GM12875 (cell line): ENCODE measurements around the gene GADD45B.

Experiments used
- H3K4me3 ChIP-seq: one replicate; pipeline ENCODE4 v1.5.1; 2011; ENCODE audit warnings: low read depth, low read length, control low read depth
- TF ChIP-seq, protein P1 (sequence below): IDR thresholded peaks from 2 replicates; pipeline ENCODE4 v1.5.1; 2011; ENCODE audit warnings: low read depth, mild to moderate bottlenecking, control low read depth, inconsistent platforms, low read length, moderate library complexity, borderline replicate concordance; ENCODE audit not compliant: insufficient read depth

The GADD45B gene

DNA sequence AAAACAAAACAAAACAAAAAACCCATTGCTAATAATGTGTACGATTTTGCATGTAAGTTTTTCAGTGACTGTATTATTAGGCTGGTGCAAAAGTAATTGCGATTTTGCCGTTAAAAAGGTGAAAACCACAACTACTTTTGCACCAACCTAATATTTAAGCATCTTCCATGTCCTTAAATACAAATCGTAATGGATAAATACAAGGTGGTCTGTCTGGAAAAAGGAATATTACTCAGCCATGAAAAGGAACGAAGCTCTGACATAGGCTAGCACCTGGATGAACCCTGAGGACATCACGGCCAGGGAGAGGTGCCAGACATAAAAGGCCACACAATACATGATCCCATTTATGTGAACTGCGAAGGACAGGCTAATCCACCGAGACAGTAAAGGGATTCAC is 33.2 kb downstream of the GADD45B start:
- no peak overlapping the region for H3K4me3 ChIP-seq

DNA sequence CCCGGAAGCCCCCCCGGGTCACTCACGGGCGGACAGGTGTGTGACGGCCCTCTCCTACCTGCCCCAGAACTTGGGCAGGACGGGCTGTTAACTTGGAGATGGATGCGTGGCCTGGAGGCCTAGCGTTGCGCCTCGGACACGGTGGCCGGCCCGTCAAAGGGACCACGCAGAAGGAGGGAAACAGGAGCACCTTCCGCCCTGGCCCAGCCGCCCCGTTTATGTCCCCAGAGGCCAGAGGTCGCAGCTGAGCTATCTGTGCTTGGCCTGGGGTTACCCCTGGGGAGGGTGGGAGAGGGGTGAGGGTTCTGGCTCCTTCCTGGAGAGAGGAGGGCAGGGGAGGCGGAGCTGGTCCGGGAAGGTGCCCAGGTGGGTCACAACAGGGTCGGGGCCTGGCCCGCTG is 35.6 kb downstream of the GADD45B start:
- TF ChIP-seq, protein P1, sequence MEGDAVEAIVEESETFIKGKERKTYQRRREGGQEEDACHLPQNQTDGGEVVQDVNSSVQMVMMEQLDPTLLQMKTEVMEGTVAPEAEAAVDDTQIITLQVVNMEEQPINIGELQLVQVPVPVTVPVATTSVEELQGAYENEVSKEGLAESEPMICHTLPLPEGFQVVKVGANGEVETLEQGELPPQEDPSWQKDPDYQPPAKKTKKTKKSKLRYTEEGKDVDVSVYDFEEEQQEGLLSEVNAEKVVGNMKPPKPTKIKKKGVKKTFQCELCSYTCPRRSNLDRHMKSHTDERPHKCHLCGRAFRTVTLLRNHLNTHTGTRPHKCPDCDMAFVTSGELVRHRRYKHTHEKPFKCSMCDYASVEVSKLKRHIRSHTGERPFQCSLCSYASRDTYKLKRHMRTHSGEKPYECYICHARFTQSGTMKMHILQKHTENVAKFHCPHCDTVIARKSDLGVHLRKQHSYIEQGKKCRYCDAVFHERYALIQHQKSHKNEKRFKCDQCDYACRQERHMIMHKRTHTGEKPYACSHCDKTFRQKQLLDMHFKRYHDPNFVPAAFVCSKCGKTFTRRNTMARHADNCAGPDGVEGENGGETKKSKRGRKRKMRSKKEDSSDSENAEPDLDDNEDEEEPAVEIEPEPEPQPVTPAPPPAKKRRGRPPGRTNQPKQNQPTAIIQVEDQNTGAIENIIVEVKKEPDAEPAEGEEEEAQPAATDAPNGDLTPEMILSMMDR = no peak
- H3K4me3 ChIP-seq = no peak overlapping the region

More for the DNA sequence above, 33.2 kb downstream of the GADD45B start:
- TF ChIP-seq, protein P1 = no peak

DNA sequence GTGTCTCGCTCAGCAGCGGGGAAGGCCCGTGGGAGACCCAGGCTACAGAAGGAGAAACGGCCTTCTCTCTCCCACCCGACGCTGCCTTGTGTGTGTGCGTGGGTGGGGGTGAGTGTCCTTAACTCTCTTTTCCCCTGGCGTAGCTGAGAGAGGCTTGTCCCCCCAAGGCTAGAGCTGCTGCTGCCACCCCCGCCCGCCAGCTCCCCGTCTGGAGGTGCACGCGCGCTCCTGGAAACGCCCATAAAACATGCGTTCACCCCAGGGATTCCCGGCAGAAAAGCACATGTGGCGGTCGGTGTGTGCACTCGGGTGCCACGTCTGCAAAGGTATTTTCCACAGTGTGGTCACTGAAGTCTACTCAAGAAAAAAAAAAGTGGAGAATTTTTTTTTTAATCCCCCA is 36.1 kb downstream of the GADD45B start:
- TF ChIP-seq, protein P1 = no peak
- no peak overlapping the region for H3K4me3 ChIP-seq

DNA sequence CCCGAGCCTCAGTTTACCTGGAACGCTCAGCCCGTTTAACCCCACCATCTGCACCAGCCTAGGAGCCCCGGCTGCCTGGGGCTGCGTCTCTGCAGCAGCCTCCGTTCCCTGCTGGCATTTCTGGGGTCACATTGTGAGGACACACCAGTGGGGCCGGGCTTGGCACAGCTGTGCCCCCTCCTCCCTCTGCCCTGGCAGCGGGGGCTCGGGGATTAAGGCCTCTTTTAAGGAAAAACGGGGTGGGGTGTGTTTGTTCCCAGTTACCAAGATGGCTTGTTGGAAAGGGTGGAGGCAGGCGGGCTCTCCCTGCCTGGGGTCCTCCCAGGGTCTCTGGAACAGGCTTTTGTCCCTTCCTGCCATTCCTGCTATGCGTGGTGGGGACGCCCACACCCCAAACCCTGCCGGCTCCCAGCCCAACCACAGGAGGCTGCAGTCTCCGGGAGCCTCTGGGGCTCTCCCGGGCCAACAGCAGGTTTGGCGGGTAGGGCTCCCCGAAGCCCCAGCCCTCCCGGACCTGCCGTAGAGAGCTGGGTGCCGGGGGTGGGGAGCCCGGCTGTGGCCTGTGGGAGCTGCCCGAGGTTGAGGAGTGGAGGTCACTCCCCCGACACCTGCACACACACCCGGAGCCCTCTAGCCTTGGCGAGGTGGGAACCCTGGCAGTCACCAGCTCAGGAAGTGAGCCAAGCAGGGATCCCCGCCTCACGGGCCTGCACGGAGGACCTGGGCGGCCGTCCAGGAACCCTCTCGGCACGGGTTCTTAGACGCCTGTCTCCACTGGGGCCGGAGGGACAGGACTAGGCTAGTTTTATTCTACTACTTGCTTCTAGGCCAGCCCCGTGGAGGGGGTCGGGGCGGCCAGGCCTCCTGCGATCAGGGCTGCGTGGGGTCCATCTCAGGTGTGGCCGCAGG is 36.9 kb downstream of the GADD45B start:
- TF ChIP-seq, protein P1 = no peak
- no peak overlapping the region for H3K4me3 ChIP-seq

DNA sequence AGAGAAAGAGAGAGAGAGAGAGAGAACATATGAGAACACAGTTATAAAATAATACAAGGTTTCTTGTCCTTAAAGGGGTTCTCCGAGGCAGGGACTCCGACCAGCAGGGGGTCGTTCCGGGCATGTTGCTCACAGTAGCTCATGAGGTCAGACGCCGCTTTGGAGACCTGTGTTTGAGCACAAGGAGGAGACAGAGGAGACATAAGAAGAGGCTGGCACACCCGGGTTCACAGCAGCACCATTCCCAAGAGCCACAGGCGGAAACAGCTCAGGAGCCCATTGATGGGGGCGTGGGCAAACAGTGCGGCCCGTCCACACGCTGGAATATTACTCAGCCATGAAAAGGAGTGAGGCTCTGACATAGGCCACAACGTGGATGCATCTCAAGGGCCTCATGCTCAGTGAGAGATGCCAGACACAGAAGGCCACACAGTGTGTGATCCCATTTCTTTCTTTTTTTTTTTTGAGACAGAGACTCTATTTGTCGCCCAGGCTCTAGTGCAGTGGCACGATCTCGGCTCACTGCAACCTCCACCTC is 39.1 kb downstream of the GADD45B start:
- no peak overlapping the region for H3K4me3 ChIP-seq
- TF ChIP-seq, protein P1 = no peak

DNA sequence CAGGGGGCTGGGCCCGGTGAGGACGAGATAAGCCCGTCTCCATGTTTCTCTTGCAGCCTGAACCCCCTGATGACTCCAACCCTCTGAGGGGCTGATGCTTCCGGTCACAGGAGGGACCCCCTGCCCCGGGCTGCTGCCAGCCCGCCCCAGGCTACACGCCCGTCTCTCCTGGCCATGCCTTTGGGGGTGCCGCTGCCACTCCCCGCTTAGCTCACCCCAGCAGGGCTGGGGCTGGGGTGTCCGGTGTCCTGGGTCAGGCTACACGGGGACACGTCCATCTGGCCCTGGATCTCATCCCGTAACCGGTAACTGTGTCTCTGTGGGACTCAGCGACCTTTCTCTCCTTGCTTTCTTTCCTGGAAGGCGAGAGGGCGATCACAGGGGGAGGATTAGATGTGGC is 40.8 kb downstream of the GADD45B start:
- TF ChIP-seq, protein P1 = no peak
- H3K4me3 ChIP-seq = no peak overlapping the region
